ENCODE measurements around the gene SH2D3C. TPM values are rescaled to one million over a fixed set of nuclear protein-coding genes. Genes with fewer than 3 reads are reported as not detected.

SH2D3C gene
- total RNA-seq, 4 donors from 2014 or later: 4.7 to 8.1 (median 5.2) TPM

DNA sequence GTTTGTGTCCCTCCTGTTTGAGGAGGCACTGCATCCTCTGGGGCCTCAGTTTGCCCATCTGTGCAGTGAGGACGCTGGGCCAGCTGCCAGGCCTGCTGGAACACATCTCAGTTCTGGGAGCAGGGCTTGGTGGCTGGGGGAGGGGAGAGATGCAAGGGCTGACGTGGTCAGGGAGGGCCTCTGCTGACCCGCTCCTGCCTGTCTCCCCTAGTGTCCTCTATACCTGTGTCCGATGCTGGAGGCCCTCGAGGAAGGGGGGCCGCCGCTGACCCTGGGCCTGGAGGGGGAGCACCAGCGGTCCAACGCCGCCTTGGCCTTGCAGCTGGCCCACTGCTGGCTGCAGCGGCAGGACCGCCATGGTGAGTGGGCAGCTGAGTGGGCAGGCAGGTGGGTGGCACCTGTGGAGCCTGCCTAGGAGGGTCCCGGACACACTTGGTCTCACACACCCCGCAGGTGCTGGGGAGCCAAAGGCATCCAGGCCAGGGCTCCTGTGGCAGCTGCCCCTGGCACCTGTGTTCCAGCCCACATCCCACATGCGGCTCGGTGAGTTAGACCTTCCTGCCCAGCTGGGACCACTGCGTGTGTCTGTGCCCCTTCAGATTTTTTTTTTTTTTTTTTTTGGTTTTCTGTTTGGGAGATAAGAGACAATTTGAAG, 30.0 kb upstream of the SH2D3C start:
- H3K9me3 ChIP-seq: no peaks in the 10 kb centered on the region
- intact Hi-C loops (cut with DNase I; ENCODE audit: low total_unique reads): loop anchor here (10.0 kb wide), 1 partner anchor 286 kb away; no protein-coding TSS in a partner anchor
- ATAC-seq: no peak

DNA sequence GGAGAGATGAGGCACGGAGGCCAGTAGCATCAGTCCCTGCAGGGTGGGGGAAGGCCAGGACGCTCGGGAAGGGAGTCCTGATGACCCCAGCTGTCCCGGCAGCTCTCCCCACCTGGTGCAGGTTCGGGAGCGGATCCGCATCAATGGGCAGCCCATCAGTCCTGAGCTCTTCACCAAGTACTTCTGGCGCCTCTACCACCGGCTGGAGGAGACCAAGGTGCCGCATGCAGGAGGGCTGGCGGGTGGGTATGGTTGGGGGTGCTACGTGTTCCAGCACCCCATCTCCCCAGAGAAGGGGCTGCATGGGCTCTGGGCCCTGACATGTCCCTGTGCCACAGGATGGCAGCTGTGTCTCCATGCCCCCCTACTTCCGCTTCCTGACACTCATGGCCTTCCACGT, 28.4 kb upstream of the SH2D3C start:
- TF ChIP-seq, protein P1, sequence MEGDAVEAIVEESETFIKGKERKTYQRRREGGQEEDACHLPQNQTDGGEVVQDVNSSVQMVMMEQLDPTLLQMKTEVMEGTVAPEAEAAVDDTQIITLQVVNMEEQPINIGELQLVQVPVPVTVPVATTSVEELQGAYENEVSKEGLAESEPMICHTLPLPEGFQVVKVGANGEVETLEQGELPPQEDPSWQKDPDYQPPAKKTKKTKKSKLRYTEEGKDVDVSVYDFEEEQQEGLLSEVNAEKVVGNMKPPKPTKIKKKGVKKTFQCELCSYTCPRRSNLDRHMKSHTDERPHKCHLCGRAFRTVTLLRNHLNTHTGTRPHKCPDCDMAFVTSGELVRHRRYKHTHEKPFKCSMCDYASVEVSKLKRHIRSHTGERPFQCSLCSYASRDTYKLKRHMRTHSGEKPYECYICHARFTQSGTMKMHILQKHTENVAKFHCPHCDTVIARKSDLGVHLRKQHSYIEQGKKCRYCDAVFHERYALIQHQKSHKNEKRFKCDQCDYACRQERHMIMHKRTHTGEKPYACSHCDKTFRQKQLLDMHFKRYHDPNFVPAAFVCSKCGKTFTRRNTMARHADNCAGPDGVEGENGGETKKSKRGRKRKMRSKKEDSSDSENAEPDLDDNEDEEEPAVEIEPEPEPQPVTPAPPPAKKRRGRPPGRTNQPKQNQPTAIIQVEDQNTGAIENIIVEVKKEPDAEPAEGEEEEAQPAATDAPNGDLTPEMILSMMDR (IDR thresholded peaks at IDR 0.05 in 4 of 5, conservative IDR thresholded peaks at IDR 0.05 in 1 of 5): no peak
- Histone ChIP-seq H3K4me1 (peaks cover 24 to 39% of the 10 kb centered on the region in 2 donors), H3K4me3 (no peak overlapping the region), H3K27me3 (no peaks in the 10 kb centered on the region), H3K27ac (no peak overlapping the region), H3K9me3 (no peaks in the 10 kb centered on the region), H3K36me3 (peaks cover 0 to 61% of the 10 kb centered on the region in 2 donors)
- ATAC-seq (no peak), DNase-seq (no peak)
- in situ Hi-C loops (cut with MboI; ENCODE audit: low sequenced_read_pairs in 4 of 4): loop anchor here in 1 of 4 donors (10.0 kb wide), 1 partner anchor 58 kb away; no protein-coding TSS in a partner anchor
- intact Hi-C loops (cut with DNase I; ENCODE audit: low total_unique reads): loop anchor here (10.0 kb wide), 1 partner anchor 288 kb away; no protein-coding TSS in a partner anchor

More for the DNA sequence above, 30.0 kb upstream of the SH2D3C start:
- H3K4me3 ChIP-seq: no peak overlapping the region
- no peak overlapping the region for H3K27ac ChIP-seq
- H3K27me3 ChIP-seq: no peaks in the 10 kb centered on the region
- H3K4me1 ChIP-seq: peaks cover 20 to 33% of the 10 kb centered on the region in 2 donors
- H3K36me3 ChIP-seq: peaks cover 0 to 77% of the 10 kb centered on the region in 2 donors
- in situ Hi-C loops (cut with MboI; ENCODE audit: low sequenced_read_pairs in 4 of 4): loop anchor here in 1 of 4 donors (10.0 kb wide), 1 partner anchor 56 kb away; no protein-coding TSS in a partner anchor
- no peak for DNase-seq
- no peak for TF ChIP-seq POLR2A (IDR thresholded peaks at IDR 0.05)
- TF ChIP-seq, protein P1 (IDR thresholded peaks at IDR 0.05 in 4 of 5, conservative IDR thresholded peaks at IDR 0.05 in 1 of 5): no peak

DNA sequence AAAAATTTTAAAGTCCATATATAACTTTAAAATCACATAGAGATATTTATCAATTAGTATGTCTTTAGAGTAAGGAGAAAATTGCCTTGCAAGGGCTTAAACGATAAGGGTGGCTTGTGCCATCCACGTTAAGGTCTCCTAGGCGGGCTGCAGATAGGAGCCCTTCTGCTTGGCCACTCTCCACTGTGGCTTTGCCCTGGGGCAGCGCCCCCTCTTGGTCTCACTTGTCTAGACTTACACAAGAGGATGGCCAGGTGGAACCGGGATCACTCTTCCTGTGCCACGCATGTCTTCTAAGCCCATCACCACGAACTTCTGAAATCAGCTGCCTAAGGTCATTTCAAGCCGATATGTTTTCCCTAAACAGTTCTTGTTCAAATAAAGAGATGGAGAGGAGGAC, 27.2 kb upstream of the SH2D3C start:
- in situ Hi-C loops (cut with MboI; ENCODE audit: low sequenced_read_pairs in 4 of 4) (loop anchor here in 1 of 4 donors (10.0 kb wide), 1 partner anchor 59 kb away; no protein-coding TSS in a partner anchor), intact Hi-C loops (cut with DNase I; ENCODE audit: low total_unique reads) (loop anchor here (10.0 kb wide), 1 partner anchor 289 kb away; no protein-coding TSS in a partner anchor)
- Histone ChIP-seq H3K9me3 (no peaks in the 10 kb centered on the region), H3K27ac (peak overlapping the region in 2 of 4 donors; percentile 94 to 97), H3K27me3 (no peaks in the 10 kb centered on the region), H3K4me1 (peaks cover 23 to 41% of the 10 kb centered on the region in 2 donors), H3K36me3 (peaks cover 0 to 50% of the 10 kb centered on the region in 2 donors), H3K4me3 (no peak overlapping the region)
- DNase-seq (no peak), ATAC-seq (no peak)
- TF ChIP-seq POLR2A (IDR thresholded peaks at IDR 0.05): no peak
- TF ChIP-seq, protein P1 (IDR thresholded peaks at IDR 0.05 in 4 of 5, conservative IDR thresholded peaks at IDR 0.05 in 1 of 5): peak in 1 of 5 experiments; percentile 16

DNA sequence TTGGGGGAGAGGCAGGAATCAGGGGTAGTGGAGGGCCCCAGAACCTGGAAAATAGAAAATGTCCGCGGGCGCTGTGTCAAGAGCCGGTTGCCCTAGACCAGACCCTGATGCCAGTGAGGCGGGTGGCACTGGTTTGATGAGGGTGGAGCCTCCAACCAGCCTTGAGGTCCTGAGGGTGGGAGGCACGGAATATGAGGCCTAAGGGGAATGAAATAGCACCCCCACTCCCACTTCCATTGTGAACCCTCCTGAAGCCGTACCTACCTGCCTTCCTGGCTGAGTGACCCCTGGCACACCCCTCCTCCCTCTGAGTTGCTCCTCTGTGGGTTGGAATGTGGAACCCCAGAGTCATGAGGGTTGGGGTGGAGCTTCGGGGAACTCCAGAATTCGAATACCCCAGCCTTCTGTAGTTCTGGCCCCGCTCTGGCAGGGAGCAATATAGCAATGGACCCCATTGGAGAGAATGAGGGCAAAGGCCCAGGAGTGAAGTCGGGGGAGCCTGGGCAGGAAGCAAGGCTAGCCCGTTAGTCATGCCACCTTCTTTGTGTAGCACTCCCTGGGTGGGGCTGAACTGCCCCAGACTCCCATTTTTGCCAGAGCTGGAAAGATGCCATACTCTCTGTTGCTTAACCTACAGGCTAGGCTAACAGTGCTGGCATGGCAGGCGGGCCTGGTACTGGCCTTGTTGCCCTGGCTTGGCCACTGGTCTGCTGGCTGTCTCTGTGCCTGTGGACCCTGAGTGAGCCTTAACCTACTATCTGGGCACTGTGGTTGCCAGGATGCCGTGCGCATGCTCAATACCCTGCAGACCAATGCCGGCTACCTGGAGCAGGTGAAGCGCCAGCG, 25.3 kb upstream of the SH2D3C start:
- DNase-seq: peak; percentile 49 to 79
- Histone ChIP-seq H3K4me1 (peaks cover 23 to 41% of the 10 kb centered on the region in 2 donors), H3K9me3 (no peaks in the 10 kb centered on the region), H3K27me3 (no peaks in the 10 kb centered on the region), H3K4me3 (peak overlapping the region; percentile 71 to 82 (median 80)), H3K27ac (peak overlapping the region; percentile 94 to 98 (median 96)), H3K36me3 (peaks cover 0 to 41% of the 10 kb centered on the region in 2 donors)
- TF ChIP-seq, protein P1 (IDR thresholded peaks at IDR 0.05 in 4 of 5, conservative IDR thresholded peaks at IDR 0.05 in 1 of 5): no peak
- TF ChIP-seq POLR2A (IDR thresholded peaks at IDR 0.05): no peak
- peak; percentile 33 to 47 for ATAC-seq
- intact Hi-C loops (cut with DNase I; ENCODE audit: low total_unique reads): loop anchor here (2.0 to 10.0 kb wide), 2 partner anchors 73 to 291 kb away; partner anchors contain the start of gene AK1
- in situ Hi-C loops (cut with MboI; ENCODE audit: low sequenced_read_pairs in 4 of 4): loop anchor here in 1 of 4 donors (10.0 kb wide), 1 partner anchor 61 kb away; no protein-coding TSS in a partner anchor

Data from gastrocnemius medialis (tissue), 4 donors.